GM12874 (cell line): ENCODE data around the gene ACTL7B.

Experiments
- CTCF ChIP-seq: IDR thresholded peaks from 2 replicates; pipeline ENCODE4 v1.5.1; 2011; ENCODE audit warnings: low read depth, mild to moderate bottlenecking, control low read depth, low read length, moderate library complexity; ENCODE audit not compliant: insufficient read depth

ACTL7B gene

GRCh38 chr9:108864446-108864845, 8.7 kb upstream of the ACTL7B start:
- TF ChIP-seq CTCF: no peak

GRCh38 chr9:108863891-108864290, 8.1 kb upstream of the ACTL7B start:
- TF ChIP-seq CTCF: no peak

GRCh38 chr9:108861997-108862396, 6.2 kb upstream of the ACTL7B start, which contains the start of gene ACTL7A:
Gene ACTL7A, plus strand, starts transcription at chr9:108862266. Its CDS starts 57 bp downstream, at chr9:108862323.
- TF ChIP-seq CTCF: no peak

GRCh38 chr9:108861464-108861863, 5.7 kb upstream of the ACTL7B start:
- TF ChIP-seq CTCF: no peak

- no peak for TF ChIP-seq CTCF
Observed at GRCh38 chr9:108860764-108861163, 5.0 kb upstream of the ACTL7B start.

GRCh38 chr9:108860354-108860753, 4.6 kb upstream of the ACTL7B start:
- no peak for TF ChIP-seq CTCF

- TF ChIP-seq CTCF: no peak
Observed at GRCh38 chr9:108859459-108860114, 3.8 kb upstream of the ACTL7B start.

- TF ChIP-seq CTCF: no peak
Observed at GRCh38 chr9:108857572-108857971, 1.8 kb upstream of the ACTL7B start.
